HG03025 (cell line): ENCODE data around the gene SPATA16.

Experiments used
- ATAC-seq: cut with Tn5 transposase; IDR thresholded peaks from one replicate; pipeline ENCODE4 v1.9.1; 2021; ENCODE audit warnings: mild to moderate bottlenecking, moderate library complexity; ENCODE audit not compliant: unreplicated experiment, low FRiP score

The SPATA16 gene

GRCh38 chr3:172846103-172846561 lies 294.9 kb downstream of the SPATA16 start:
- ATAC-seq = no peak

- no peak for ATAC-seq
Measured at GRCh38 chr3:172844428-172844827, 296.6 kb downstream of the SPATA16 start.

GRCh38 chr3:172840913-172841312 lies 300.1 kb downstream of the SPATA16 start:
- no peak for ATAC-seq

- ATAC-seq = no peak
Measured at GRCh38 chr3:172840463-172840862, 300.6 kb downstream of the SPATA16 start.

GRCh38 chr3:172839679-172840078 lies 301.4 kb downstream of the SPATA16 start:
- ATAC-seq = no peak
